LHCN-M2 (cell line): ENCODE measurements around the gene GPR150. TPM values are rescaled to one million over a fixed set of nuclear protein-coding genes. Genes with fewer than 3 reads are reported as not detected.

Source experiments
- DNase-seq: peaks from one replicate; pipeline ENCODE4 v3.0.0-alpha.2; 2012; ENCODE audit warnings: low read depth
- total RNA-seq: library from RNA; depleted of rRNA; stranded (reverse); fragments of >200 nt; gene quantifications from 2 replicates; pipeline ENCODE4 v1.2.3, GENCODE V29; 2014; rRNA removed

Gene GPR150
- total RNA-seq, 1 experiment from 2014 or later: 1.3 TPM

DNA sequence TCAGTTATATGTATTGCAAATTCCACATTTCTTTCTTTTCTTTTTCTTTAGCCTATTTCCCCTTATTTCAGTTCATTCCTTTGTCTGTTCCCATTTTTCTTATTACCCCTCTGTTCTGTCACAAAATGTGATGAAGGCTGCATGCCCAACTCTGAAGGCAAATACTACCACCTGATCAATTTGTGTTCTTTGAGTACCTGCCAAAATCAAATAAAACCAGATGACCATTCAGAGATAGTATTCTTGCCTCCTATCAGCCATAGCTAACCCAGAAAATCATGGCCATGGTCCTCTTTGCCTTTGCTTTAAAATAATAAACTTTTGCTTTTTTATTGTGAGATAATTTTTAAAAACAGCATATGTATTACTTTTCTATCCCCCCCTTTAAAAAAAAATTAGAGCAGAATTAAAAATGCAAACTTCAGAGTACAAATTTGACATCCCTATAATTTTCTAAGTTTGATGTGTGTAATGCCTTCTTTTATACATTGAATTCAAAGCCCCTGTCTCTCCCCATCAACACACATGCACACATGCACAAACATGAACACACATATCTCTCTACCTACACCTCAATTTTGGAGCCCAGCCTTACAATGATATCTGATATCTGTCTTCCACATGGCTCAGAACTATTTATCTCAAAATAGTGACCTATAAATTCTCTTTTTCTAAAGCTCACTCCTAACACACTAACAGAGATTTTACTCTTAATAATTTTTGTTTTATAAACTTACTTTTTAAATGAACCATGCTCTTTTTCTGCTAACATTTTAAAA is 30.1 kb downstream of the GPR150 start:
- no peak for DNase-seq

DNA sequence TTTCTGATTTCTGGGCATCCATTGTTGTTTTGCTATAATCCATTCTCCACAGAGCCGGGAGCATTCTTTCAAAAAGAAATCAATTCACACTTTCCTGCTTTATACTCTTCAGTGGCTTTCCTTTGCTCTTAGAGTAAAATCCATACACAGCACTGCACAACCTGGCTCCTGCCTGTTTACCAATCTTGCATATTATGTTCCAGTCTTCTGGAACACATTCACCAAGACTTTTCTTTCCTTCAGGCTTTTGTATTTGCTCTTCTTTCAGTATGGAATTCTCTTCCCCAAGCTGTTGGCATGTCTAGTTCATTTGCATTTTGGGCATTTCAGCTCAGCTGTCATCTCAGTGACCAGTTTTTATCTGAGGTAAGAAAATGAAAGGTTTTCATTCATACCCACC is 33.0 kb downstream of the GPR150 start:
- no peak for DNase-seq

DNA sequence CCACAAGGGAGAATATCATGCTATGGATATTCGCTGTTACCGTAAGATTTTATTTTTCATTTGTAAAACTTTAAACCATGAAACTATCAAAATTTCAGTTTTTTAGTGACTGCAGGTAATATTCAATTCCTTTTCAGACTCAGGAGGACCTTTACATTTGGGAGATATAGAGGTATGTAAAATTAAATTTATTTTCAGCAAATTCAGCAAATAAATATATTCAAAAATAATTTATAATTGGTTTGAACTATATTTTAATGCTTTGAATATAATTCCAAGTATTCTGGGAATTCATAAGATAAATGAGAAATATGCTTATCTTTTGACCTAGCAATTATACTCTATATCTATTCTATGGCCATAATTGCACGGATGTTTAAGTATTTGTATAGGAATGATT is 34.3 kb downstream of the GPR150 start:
- DNase-seq: no peak

DNA sequence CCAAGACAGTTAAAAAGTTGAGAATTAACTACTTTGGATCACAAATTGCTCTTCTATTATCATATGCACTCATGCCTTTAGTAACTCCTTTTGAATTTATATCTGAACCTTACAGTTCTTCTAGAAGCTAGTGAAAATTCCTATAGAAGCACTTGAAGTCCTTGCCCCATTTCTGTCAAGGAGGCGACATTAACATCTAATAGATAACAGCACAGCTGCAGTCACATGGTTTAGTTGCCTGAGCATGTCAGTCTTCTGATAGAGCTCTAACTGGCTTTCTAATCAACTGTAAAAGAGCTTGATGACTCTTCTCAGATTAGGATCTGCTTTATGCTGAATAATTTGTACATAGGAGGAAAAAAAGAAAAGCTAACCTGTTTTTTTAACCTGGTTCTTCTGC is 35.7 kb downstream of the GPR150 start:
- DNase-seq: no peak

DNA sequence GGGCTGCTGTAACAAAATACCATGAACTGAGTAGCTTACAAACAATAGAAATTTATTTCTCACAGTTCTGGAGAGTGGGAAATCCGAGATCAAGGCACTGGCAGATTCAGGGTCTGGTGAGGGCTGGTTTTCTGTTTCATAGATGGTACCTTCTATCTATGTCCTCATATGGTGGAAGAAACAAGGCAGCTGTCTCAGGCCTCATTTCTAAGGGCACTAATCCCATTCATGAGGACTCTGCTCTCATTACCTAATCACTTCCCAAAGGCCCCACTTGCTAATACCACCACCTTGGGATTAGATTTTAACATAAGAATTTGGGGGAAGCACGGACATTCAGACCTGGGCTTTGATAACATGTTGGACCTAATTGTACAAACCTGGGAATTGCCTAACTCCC is 40.2 kb downstream of the GPR150 start:
- DNase-seq: no peak

DNA sequence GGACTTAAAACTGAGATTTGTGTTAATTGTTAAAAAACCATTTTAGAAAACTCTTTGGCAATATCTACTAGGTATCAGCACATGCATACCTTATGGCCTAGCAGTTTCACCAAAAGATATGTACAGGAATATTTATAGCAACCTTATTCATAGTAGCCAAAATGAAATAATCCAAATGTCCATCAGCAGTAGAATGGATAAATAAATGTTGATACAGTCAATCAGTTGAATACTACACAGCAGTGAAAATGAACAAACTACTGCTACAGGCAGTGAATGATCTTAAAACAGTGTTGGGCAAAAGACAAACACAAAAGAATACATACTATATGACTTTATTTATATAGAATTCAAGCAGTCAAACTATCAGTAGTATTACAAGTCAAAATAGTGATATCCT is 43.1 kb downstream of the GPR150 start:
- no peak for DNase-seq

DNA sequence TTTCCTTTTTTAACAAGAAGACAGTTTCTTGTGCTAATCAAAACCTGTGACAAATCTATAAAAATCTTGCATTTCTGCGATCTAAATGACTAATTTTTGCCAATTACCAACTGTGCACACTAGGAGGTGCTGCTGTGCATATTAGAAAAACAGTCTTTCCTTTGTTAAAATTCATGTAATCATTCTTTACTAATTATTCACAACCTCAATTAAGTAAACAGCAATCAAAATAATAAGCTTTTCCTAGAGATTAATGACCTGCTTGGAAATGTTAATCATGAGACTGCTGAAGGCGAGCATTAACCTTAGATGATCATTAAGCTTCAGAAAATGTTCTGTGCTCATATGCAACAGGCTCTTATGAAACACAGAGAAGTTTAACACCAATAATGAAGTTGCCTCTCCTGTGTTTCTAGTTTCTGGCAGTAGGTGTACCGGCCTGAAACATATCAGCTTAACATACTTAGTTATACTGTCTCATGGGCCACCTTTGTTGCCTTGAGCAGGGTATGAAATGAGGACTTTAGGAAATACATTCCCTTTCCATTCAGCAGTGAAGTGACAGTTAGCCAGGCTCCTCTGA is 44.4 kb downstream of the GPR150 start:
- peak; percentile 50 for DNase-seq

DNA sequence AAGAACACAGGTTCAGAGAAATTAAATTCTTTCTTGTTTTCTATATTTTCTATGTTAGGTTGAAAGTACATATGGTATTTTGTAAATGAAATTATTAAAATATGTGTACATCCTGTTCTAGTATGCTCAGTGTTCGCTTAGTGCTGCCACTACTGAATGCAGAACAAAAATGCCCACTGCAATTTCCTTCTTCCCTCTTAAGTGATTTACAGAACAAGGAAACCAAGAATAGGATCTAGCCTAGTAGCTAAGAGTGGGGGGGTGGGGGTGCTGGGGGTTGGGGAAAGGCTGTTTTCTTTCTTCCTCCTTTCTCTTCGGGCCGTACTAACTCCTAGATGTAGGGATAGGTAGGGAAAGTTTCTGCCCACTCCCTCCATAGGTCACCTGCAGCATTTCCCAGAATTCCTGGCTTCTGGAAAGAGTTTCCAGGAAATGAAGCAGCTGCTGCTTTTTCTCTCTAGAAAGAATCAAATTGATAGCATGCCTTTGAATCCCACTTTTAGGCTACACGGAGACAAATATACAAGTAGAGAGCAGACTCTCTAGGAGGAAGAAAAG is 47.3 kb downstream of the GPR150 start:
- no peak for DNase-seq

DNA sequence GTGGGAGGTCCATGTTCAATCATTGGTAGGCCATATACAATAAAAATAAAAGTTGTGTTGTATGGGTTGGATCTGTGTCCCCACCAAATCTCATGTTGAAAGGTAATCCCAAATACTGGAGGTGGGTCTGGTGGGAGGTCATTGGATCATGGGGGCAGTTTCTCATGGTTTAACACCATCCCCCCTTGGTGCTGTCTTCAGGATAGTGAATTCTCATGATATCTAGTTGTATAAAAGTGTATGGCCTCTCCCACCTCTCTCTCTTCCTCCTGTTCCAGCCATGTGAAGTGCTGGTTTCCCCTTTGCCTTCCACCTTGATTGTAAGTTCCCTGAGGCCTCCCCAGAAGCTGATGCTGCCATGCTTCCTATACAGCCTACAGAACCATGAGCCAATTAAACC is 47.8 kb downstream of the GPR150 start:
- DNase-seq: no peak

DNA sequence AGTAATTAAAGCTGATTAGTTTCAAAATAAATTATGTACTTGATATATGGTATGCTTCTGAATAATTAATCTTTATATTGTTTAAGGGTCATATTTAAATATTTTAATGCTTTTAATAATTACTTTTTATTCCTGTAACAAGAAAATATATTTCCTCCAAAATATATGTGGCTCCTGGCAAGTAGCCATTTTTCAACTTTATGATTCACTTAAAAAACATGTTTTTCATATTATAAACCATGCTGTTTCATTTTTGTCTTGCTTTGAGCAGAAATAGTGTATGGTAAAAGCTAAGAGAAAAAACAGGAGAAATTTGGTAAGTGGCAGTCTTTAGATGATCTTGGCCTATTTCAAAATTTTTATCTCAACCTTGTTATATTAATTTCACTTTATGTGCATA is 48.3 kb downstream of the GPR150 start:
- DNase-seq: peak; percentile 43

DNA sequence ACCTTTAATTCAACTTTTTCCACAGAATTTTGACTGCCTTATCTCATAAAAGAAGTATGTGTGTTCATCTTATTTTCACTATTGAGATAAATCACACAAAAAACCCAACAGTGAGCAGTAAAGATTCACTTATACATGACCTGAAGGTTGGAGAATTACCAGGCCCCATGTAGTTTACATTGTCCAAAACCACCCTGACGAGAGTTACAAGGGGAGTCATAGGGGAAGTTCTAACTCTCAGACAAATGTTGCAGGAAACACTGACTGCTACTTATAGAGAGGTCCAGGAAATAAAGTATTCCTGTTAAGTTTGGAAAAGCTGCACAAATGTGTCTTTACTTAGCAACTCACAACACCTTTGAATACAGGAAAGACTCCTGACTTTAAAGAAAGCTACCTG is 48.8 kb downstream of the GPR150 start:
- DNase-seq: no peak

DNA sequence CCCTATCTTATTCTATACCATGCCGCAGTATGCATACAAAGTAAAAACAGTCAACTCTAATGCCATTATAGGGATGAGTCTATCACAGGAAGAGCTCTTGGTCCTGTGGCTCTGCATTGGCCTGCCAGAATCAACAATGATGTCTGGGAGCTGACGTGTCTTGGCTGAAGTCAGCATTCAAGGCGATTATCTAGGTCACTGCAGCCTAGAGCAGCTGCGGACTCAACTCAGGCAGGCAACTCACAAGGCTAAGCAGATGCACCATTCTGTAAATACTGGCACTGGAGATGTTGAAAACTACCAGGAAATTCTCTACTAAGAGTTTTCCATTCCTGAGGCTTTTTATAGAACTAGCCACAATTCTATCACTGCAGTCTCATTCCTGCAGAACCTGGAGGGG is 49.7 kb downstream of the GPR150 start:
- peak; percentile 98 for DNase-seq

DNA sequence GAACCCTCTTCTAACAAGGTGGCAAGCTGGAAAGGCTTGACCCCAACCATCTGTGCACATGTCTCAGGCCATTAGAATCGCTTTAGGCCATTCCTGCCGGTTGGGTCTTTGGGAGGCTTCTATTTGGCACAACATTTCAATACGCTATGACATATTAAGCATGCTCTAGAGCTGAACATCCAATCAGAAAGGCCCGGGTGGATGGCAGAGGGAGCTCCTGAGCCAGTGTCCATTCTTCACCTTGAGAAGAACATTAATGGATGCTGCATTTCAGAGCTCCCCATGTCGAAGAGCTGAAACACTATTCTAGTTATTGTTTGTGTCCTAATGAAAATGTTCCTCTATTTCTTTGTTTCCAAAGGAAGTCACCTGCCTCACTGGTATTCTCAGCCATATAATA is 50.1 kb downstream of the GPR150 start:
- DNase-seq: no peak

DNA sequence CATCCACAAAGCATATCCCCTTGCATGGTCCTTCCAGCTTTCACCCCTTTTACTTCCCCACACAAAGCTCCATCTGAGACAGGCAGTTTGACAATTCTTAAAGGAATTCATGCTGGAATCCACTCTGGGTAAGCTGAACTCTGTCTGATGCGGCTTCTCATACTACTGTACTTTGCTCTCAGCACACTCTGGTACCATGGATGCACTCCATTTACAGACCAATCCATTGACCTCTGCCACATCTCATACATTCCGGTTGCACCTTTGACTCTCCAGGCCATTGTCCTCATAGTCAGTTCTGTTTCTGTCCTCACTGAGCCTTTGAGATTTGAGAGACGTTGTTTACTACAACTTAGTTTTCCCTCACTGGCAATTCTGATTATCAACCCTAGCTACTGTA is 50.7 kb downstream of the GPR150 start:
- no peak for DNase-seq

Other genes starting within 250 kb of the GPR150 start
- gene FAM81B, start 228.7 kb upstream of the GPR150 start, total RNA-seq: not detected in 2 replicates
- 88.0 and 98.6 TPM in 2 replicates for gene SKIC3, start 65.1 kb upstream of the GPR150 start, total RNA-seq
- gene ARSK, start 65.0 kb upstream of the GPR150 start, total RNA-seq: 10.0 and 10.4 TPM in 2 replicates
- 1.9 TPM in 2 replicates for gene RFESD, start 26.7 kb downstream of the GPR150 start, total RNA-seq
- 1.4 and 1.7 TPM in 2 replicates for gene SPATA9, start 62.9 kb downstream of the GPR150 start, total RNA-seq
- gene RHOBTB3, start 111.2 kb downstream of the GPR150 start, total RNA-seq: 285 and 300 TPM in 2 replicates
- 108 and 119 TPM in 2 replicates for gene GLRX, start 202.6 kb downstream of the GPR150 start, total RNA-seq